NCI-H2107 treated with DMSO at 0.1 percent for 48 hours (cell line): Measurements from ENCODE around the gene PSMB3.
"Not testable (repeated sequence)": the region's sequence is repeated elsewhere in the genome, so short reads cannot be mapped to it uniquely, and the experiment has no call there.

Source experiments
- DNase-seq: peaks from one replicate; lab custom pipeline; 2025; ENCODE audit not compliant: unreplicated experiment; lab: John Stamatoyannopoulos, UW

Gene PSMB3

DNA sequence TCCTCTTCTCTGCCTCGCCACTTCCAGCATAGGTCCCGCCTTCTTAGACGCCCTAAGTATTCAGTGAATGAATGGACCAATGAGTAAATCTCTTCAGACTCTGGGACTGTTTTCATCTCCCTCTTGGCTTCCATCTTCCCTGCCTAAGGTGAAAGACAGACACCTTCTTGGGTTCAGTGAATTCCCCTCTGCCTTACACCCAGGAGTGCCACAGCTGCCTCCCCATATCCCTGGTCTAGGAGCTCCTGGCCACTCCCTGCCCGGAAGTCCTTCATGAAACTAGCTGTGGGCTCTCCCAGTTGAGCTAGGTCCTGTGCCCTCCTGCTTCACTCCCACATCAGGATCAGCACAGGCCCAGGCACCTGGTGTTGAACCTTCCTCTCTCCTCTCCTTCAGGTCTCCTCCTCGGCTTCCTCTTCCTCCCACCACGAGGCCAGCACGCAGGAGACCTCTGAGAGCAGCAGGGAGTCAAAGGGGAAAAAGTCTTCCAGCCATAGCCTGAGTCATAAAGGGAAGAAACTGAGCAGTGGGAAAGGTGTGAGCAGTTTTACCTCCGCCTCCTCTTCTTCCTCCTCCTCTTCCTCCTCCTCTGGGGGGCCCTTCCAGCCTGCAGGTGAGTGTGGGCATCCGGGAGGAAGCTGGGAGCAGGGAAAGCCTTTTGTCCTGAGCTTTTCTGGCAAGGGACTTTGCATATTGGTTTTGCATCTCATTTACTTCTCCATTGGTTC lies 37.2 kb upstream of the PSMB3 start:
- no peak for DNase-seq

GRCh38 chr17:38716368-38717005 lies 36.1 kb upstream of the PSMB3 start:
- no peak for DNase-seq

- no peak for DNase-seq
Measured at GRCh38 chr17:38717139-38717745, 35.3 kb upstream of the PSMB3 start.

GRCh38 chr17:38719289-38719942 lies 33.1 kb upstream of the PSMB3 start:
- no peak for DNase-seq

- no peak for DNase-seq
Measured at GRCh38 chr17:38719943-38720641, 32.4 kb upstream of the PSMB3 start.

DNA sequence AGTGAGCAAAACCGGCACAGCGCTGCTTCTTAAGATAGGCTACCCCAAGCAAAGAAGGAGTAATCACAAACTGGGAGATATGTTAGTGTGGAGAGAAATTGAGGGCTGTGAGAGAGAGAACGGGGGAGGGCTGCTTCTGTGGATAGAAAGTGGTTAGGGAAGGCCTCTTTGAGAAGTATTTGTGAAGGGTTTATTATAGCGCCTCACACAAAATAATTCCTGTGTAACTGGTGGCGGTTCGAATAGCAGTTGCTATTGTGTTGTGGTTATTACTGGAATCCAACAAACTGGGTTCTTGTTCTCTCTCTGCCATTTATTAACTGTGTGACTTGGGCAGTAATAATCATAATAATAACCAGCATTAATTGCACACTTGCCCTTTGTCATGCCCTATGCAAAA lies 31.6 kb upstream of the PSMB3 start:
- DNase-seq = no peak

GRCh38 chr17:38721802-38722201 lies 30.7 kb upstream of the PSMB3 start:
- DNase-seq = no peak

DNA sequence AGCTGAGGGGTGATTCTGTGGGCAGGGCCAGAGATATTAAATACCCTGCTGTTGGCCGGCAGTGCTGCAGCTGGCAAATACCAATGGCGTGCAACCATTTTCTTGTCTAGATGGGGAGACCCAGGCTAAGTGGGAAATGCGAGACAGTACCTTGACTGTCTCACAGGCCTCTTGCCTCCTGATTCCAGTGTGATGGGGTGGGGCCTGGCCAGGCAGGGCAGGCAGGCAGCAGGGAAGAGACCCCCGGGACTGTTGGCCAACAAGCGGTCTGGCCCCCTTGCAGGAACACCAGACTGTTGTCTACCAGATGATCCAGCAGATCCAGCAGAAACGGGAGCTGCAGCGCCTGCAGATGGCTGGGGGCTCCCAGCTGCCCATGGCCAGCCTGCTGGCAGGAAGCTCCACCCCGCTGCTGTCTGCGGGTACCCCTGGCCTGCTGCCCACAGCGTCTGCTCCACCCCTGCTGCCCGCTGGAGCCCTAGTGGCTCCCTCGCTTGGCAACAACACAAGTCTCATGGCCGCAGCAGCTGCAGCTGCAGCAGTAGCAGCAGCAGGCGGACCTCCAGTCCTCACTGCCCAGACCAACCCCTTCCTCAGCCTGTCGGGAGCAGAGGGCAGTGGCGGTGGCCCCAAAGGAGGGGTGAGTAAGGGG lies 28.1 kb upstream of the PSMB3 start:
- peak; percentile 77 for DNase-seq

- DNase-seq = no peak
Measured at GRCh38 chr17:38725066-38725465, 27.5 kb upstream of the PSMB3 start.

GRCh38 chr17:38726145-38726544 lies 26.4 kb upstream of the PSMB3 start:
- DNase-seq = not testable (repeated sequence)

GRCh38 chr17:38727736-38728135 lies 24.8 kb upstream of the PSMB3 start:
- DNase-seq = no peak

DNA sequence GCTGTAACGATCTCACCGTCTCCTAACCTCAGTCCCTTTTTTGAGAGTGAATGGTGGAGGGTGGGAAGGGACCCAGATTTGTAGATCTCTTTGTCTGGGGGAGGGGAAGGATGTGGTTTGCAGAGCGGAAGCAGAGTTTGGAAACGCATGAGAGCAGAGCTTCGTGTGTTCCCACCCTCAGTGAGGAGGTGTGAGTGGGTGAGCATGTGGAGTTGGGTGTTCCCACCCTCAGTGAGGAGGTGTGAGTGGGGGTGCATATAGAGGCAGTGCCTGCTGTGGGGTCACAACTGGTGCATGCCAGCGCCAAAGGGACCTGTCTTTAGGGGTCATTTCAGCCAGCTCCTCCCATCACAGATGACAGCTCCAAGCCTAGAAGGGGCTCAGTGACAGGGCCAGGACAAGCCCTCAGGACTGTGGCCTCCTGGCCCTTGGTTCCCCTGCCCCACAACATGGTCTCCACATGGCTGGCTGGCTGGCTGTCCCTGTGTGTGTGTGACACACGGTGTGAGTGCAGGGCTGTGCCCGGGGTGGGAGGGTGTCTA lies 24.2 kb upstream of the PSMB3 start:
- no peak for DNase-seq

- no peak for DNase-seq
Measured at GRCh38 chr17:38729368-38729885, 23.1 kb upstream of the PSMB3 start.

DNA sequence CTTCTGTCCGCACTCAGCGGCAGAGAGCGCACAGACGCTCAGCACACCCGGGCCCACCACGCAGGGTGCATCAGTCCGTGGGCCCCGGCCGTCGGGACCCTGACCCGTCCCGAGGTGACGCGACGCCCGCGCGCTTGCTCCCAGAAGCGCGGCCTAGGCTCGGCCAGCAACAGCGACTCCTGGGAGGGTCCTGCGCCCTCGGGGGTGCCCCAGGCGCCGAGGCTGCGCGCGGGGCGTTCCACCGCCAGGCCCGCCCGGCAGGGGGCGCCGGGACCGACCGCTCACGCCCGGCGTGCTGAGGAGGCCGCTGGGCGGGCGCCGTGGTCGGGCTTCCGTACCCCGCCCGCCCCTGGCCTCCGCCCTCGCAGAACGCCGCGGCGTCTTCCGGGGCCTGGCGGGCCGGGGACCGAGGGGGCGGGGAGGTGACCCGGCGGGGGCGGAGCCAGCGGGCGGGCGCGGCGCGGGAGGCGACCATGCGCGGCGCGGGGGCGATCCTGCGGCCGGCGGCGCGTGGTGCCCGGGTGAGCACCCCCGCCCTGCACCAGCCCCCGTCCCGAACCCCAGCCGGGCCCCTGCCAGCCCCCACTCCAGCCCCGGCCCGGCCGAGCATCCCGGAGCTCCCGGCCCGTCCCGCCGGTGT lies 22.5 kb upstream of the PSMB3 start, which contains the start of gene CISD3:
CISD3 (plus strand) TSS at position 456 of the 640 bp plus-strand sequence; CDS start at position 474, 18 bp downstream.
- DNase-seq = peak; percentile 31

DNA sequence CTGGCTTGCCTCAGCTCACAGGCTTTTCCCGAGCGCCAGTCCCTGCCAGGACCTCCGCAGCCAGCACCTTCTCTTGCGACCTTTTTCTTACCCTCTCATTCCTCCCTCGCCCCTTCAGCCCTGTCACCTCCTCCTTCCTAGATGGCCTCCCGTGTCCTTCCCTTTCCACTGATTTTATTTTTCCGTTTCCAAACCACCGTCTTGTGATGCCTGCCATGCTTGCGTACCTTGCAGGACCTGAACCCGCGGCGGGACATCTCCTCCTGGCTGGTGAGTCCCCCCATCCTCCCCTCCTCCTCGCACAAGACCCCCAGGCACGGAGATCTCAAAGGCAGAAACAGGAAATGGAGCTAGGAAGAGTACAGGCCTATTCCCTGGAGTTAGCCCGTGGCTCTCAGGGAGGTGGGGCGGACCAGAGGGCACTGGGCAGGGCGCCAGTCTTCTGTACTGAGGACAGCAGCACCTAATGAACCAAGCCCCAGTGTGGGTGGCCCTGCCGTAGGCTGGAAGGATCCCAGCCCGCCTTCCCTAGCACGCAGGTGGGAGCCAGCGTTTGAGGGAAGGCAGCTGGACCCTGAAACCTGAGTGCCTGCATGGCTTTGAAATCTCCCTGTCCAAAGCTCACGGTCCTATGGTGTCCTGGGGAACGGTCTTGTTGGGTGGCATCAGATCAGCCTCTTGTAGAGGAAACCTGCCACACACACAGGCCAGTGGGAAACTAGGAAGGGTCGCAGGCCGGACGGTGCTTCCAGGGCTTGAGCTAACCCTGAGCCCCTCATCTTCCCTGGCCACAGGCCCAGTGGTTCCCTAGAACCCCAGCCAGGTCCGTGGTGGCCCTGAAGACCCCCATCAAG lies 21.8 kb upstream of the PSMB3 start:
- DNase-seq = no peak

DNA sequence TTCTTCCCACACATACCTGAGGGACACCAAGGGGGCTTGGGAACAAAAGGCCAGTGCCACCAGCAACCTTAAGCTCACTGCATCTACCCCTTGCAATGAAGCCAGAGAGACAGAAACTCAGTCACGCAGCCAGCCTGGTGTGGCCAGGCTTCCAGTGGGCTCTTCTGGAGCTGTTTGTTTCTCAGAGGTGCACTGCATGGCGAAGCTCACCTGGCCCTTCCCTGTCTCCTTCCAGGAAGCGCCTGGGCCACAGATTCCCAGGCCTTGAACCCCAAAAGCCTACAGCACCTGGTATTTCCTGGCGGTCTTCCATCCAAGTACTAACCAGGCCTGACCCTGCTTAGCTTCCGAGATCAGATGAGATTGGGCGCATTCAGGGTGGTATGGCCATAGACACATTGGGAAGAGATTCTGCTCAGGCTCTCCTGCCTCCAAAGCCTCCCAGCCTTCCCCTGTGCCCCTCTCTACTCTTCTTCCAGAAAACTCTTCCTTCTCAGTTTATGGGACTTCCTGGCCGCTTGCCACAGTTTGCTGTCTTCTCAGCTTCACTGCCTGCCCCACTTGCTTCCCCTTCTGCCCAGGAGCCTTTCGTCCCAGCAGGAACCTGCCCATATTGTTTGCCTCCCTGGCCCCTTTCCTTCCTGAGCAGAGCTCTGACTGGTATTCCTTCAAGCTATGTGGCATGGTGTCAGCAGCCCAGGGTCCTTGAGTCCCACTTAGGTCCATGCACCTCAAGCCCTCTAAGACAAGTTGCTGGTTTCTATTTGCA lies 20.8 kb upstream of the PSMB3 start:
- no peak for DNase-seq

GRCh38 chr17:38732376-38733281 lies 19.9 kb upstream of the PSMB3 start:
- DNase-seq = no peak
